Bronchial epithelial cell (primary cell): ENCODE data around the gene BCAR3. TPM values are rescaled to one million over a fixed set of nuclear protein-coding genes. Genes with fewer than 3 reads are reported as not detected.

ENCODE experiments used
- DNase-seq: peaks from one replicate; pipeline ENCODE4 v3.0.0-alpha.2; 2010; ENCODE audit warnings: low read depth
- FAIRE-seq: peaks from 2 replicates; lab custom pipeline; 2011; peaks lifted over from hg19 to GRCh38; lab: Jason Lieb, UNC
- H3K27me3 ChIP-seq: 2 replicates; pipeline ENCODE4 v1.5.1; 2011; ENCODE audit warnings: low read length; ENCODE audit not compliant: control insufficient read depth, insufficient read depth
- H3K36me3 ChIP-seq: 2 replicates; pipeline ENCODE4 v1.5.1; 2011; ENCODE audit warnings: low read length; ENCODE audit not compliant: control insufficient read depth, insufficient read depth
- H3K4me3 ChIP-seq: 2 replicates; pipeline ENCODE4 v1.5.1; 2011; ENCODE audit warnings: mild to moderate bottlenecking, low read depth, low read length, control low read depth
- CTCF ChIP-seq: IDR thresholded peaks from 2 replicates; pipeline ENCODE4 v1.5.1; 2011; ENCODE audit warnings: mild to moderate bottlenecking, moderate library complexity, low read length, control low read depth, inconsistent platforms; ENCODE audit not compliant: insufficient read depth, severe bottlenecking
- total RNA-seq: library from RNA; depleted of rRNA; stranded (reverse); fragments of >200 nt; gene quantifications from 2 replicates; pipeline ENCODE4 v1.2.1, GENCODE V29; 2014

Gene BCAR3
- total RNA-seq, 1 donor from 2014 or later, result 69.5 TPM

GRCh38 chr1:93571623-93572310 is 109.9 kb downstream of the BCAR3 start:
- no peak for TF ChIP-seq CTCF
- DNase-seq (no peak), FAIRE-seq (no peak)

GRCh38 chr1:93569489-93569888 is 112.1 kb downstream of the BCAR3 start:
- Histone ChIP-seq H3K27me3 (no peaks in the 10 kb centered on the region), H3K36me3 (peaks cover 26% of the 10 kb centered on the region), H3K4me3 (no peak overlapping the region)
- no peak for FAIRE-seq
- TF ChIP-seq CTCF, result no peak
- DNase-seq, result no peak

More at GRCh38 chr1:93571623-93572310, 109.9 kb downstream of the BCAR3 start:
- H3K27me3 ChIP-seq, result no peaks in the 10 kb centered on the region
- H3K4me3 ChIP-seq, result no peak overlapping the region
- H3K36me3 ChIP-seq, result peaks cover 26% of the 10 kb centered on the region

GRCh38 chr1:93567255-93567918 is 114.2 kb downstream of the BCAR3 start:
- FAIRE-seq (peak; percentile 32), DNase-seq (peak; percentile 78)
- Histone ChIP-seq H3K4me3 (no peak overlapping the region), H3K36me3 (peaks cover 22% of the 10 kb centered on the region), H3K27me3 (no peaks in the 10 kb centered on the region)
- no peak for TF ChIP-seq CTCF

GRCh38 chr1:93566227-93566626 is 115.4 kb downstream of the BCAR3 start:
- DNase-seq, result no peak
- peaks cover 15% of the 10 kb centered on the region for H3K36me3 ChIP-seq
- no peaks in the 10 kb centered on the region for H3K27me3 ChIP-seq
- no peak overlapping the region for H3K4me3 ChIP-seq
- no peak for FAIRE-seq
- TF ChIP-seq CTCF, result no peak

GRCh38 chr1:93565496-93566206 is 116.0 kb downstream of the BCAR3 start:
- H3K36me3 ChIP-seq, result peaks cover 15% of the 10 kb centered on the region
- FAIRE-seq, result no peak
- TF ChIP-seq CTCF, result no peak

More at GRCh38 chr1:93565496-93566206, 116.0 kb downstream of the BCAR3 start:
- no peak for DNase-seq
- Histone ChIP-seq H3K4me3 (no peak overlapping the region), H3K27me3 (no peaks in the 10 kb centered on the region)
